Activated T-helper 9 cell treated with anti-CD3 and anti-CD28 coated beads, Interleukin-2, amount 50 U/mL, for 16 hours (primary cell): ENCODE data around the gene SEC63.
"Not testable (repeated sequence)": the region's sequence is repeated elsewhere in the genome, so short reads cannot be mapped to it uniquely, and the experiment has no call there.

Experiments
- DNase-seq: peaks from one replicate; pipeline ENCODE4 v3.0.0-alpha.2; 2020; ENCODE audit warnings: low read depth

The SEC63 gene

DNA sequence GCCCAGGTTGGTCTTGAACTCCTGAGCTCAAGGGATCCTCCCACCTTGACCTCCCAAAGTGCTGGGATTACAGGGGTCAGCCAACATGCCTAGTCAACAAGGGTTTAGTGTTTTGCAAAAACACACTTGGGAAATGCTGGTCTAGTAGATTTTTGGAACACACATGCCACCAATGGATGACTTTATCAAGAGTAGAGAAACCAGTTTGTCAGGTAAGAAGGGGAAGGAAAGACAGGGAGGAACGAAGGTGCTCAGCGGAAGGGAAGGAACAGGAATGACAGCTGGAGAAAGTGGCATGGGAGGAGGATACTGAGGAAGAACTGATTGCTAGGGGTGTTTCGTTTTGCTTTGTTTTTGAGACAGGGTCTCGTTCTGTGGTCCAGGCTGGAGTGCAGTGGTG lies 15.6 kb upstream of the SEC63 start:
- DNase-seq: no peak

DNA sequence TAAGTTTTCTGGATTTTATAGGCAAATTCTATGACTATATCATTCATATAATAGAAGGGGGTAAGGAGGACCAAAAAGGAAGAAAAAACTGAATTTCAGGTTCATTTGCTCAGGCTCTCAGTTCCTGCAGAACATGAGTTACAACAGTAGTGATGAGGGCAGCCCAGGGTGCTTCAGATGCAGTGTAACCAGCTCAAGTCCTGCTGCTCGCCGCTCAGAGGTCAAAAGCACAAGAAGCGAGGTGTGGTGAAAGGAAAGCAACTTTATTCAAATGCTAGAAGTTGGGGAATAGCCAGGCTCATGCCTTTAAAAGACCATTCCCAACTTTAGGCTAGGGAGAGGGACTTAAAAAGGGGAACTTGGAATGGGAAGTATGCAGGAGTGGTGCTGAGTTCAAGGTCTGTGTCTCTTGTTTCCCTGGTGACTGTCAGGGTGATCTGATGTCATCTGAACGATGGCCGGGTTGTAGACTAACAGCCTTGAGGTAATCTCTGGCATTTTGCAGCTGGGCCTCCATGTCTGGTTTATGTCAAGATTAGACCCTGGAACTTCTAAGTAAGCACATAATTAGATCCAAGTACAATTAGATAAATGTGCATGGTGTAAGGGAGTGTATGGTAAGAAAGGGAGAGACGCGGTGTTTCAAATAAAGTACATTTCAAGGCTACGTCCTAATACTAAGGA lies 14.5 kb upstream of the SEC63 start:
- DNase-seq: no peak

- no peak for DNase-seq
These were observed 13.2 kb upstream of the SEC63 start for GRCh38 chr6:107971181-107971580.

DNA sequence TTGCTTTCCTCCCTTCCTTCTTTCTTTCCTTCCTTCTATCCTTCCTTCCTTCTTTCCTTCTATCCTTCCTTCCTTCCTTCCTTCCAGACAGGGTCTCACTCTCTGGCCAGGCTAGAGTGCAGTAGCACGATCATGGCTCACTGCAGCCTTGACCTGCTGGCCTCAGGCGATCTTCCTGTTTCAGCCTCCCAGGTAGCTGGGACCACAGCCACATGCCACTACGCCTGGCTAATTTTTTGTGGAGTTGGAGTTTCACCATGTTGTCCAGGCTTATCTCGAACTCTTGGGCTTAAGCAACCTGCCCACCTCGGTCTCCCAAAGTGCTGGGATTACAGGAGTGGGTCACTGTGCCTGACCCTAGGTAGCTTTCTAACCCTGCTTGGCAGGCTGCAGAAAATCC lies 12.2 kb upstream of the SEC63 start:
- DNase-seq: no peak

DNA sequence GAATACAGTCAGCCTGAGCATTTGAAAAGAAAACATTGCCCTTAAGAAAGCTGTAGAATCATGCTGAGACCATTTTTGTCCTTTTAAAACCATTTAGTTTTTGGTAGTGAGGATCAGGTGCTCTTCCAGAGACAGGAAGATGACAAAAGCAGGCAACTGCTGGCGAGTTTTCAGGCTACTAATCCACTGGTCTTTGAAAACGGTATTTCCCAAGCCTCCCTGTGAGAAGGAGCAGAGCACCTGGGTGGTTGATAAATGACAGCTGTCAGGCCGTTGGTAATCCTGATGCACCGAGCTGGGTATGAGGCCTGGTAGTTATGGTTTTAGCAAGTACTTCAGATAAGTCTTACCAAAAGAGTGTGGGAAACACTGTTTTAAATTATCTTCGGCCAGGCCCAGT lies 10.1 kb upstream of the SEC63 start:
- no peak for DNase-seq

- no peak for DNase-seq
These were observed 7.7 kb upstream of the SEC63 start for GRCh38 chr6:107965746-107966145.

DNA sequence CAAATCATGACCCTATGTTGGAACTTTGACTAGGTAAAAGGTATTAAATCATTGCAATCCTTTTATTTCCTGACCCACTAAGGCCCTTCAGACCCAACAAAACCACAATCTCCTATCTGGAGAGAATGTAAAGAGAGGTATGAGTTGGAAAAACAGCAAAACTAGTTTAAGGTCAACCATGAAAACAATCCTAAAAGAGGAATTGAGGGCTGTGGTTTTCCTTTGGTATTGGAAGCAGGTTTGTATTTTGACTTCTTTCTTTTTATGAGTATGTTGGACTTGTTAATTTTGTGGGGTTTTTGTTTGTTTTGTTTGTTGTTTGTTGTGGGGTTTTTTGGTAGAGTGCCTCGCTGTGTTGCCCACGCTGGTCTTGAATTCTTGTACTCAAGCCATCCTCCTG lies 4.7 kb upstream of the SEC63 start:
- no peak for DNase-seq

GRCh38 chr6:107959392-107959791 lies 1.4 kb upstream of the SEC63 start:
- no peak for DNase-seq

GRCh38 chr6:107958689-107959362 lies 818 bp upstream of the SEC63 start:
- DNase-seq: not testable (repeated sequence)

DNA sequence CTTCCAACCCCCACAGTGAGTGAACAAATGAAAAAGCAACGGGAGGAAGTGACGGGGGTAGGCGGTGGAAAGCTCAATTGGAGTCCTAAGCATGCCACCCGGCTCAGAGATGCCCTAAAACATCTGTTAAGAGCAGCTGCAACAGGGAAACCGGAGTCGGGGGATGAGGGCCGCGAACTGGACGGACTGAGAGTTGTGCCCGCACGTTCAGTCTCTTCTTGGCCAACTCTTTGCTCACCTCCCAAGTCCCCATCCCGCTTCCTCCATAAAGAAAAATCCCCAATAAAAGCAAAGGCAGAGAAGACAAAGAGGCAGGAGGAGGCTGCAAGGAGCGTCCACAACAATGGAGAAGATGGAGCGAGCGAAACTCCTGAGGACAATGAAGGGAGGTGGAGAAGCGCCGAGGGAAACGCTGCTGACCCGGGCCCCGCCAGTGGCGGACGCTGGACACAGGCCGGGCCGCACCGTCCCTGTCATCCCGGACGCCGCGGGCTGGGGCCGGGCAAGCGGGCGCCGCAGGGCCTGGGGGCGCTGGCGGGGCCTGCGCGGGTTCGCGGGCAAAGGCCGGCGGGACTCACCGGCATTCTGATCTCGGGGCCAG lies 600 bp downstream of the SEC63 start:
- DNase-seq: peak; percentile 43

DNA sequence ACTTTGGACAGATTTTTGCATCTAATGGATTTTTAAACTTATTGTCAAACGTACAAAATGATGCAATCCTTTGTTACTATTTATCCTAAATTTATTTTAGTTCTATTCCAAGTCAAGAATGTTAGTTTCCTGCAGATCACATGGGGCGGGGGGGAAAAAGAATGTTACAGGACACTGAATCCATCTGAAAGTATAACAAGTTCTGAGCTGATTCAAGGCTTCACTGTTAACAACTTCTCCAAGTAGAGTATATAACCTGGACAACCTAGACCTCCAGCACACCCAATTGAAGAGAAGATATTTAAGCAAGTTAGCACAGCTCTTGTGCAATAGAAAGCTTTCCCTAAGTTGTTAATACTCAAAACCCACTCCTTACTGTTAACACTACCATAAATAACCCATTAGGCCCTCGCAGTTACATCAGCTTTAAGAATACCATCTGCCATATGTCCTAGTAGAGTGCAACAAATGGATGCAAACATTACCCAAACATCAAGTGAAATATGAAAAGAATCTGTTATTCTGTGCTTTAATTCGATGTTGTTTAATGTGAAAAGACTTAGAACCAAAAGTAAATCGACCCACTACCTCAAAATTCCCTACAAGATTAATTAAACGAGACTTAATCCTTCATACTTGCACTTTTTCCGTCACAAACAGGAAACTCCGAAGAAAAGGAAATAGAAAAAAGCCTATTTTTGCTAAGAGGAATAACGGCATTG lies 1.3 kb downstream of the SEC63 start:
- DNase-seq: no peak

- no peak for DNase-seq
These were observed 1.8 kb downstream of the SEC63 start for GRCh38 chr6:107956181-107956580.

GRCh38 chr6:107953858-107954414 lies 4.1 kb downstream of the SEC63 start:
- not testable (repeated sequence) for DNase-seq

GRCh38 chr6:107943626-107944439 lies 14.2 kb downstream of the SEC63 start:
- DNase-seq: no peak

- DNase-seq: no peak
These were observed 15.9 kb downstream of the SEC63 start for GRCh38 chr6:107942142-107942541.

- no peak for DNase-seq
These were observed 16.4 kb downstream of the SEC63 start for GRCh38 chr6:107941627-107942026.

- no peak for DNase-seq
These were observed 16.8 kb downstream of the SEC63 start for GRCh38 chr6:107941199-107941598.

DNA sequence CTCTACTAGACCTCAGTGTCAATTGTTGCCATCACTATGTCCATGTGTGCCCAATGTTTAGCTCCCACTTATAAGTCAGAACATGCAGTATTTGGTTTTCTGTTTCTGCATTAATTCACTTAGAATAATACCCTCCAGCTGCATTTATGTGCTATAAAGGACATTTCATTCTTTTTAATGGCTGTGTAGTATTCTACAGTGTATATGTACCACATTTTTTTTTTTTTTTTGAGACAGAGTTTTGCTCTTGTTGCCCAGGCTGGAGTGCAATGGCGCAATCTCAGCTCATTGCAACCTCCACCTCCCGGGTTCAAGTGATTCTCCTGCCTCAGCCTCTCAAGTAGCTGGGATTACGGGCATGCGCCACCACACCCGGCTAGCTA lies 21.1 kb downstream of the SEC63 start:
- not testable (repeated sequence) for DNase-seq

GRCh38 chr6:107936162-107936909 lies 21.7 kb downstream of the SEC63 start:
- no peak for DNase-seq

DNA sequence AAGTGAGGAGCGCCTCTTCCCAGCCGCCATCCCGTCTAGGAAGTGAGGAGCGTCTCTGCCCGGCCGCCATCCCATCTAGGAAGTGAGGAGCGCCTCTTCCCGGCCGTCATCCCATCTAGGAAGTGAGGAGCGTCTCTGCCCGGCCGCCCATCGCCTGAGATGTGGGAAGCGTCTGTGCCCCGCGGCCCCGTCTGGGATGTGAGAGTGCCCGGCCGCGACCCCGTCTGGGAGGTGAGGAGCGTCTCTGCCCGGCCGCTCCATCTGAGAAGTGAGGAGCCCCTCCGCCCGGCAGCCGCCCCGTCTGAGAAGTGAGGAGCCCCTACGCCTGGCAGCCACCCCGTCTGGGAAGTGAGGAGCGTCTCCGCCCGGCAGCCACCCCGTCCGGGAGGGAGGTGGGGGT lies 23.8 kb downstream of the SEC63 start:
- not testable (repeated sequence) for DNase-seq

GRCh38 chr6:107932580-107932979 lies 25.4 kb downstream of the SEC63 start:
- no peak for DNase-seq
